Kidney (tissue), 14 donors: ENCODE data around the gene DMC1. TPM values are rescaled to one million over a fixed set of nuclear protein-coding genes. Genes with fewer than 3 reads are reported as not detected.

Source experiments
- DNase-seq, 5 donors: peaks; one replicate each; pipeline ENCODE4 v3.0.0-alpha.2; 2013 to 2020
- FAIRE-seq: peaks from 2 replicates; lab custom pipeline; 2012; peaks lifted over from hg19 to GRCh38; lab: Jason Lieb, UNC
- H3K27ac ChIP-seq, 2 donors: one replicate each; pipeline ENCODE4 v1.7.0; 2013; ENCODE audit warnings: low read depth in 2 of 2, low read length in 2 of 2, inconsistent platforms in 1 of 2
- H3K27me3 ChIP-seq: one replicate; pipeline ENCODE4 v1.7.1; 2013; ENCODE audit warnings: low read length, inconsistent platforms; ENCODE audit not compliant: control insufficient read depth, insufficient read depth
- H3K36me3 ChIP-seq, 3 donors: one replicate each; pipeline versions ENCODE4 v1.7.0 to v1.7.1; 2013; ENCODE audit warnings: low read length in 3 of 3, control low read depth in 1 of 3, inconsistent platforms in 1 of 3; ENCODE audit not compliant: insufficient read depth in 3 of 3, control insufficient read depth in 2 of 3
- H3K4me1 ChIP-seq, 3 donors: one replicate each; pipeline versions ENCODE4 v1.7.0 to v1.7.1; 2013; ENCODE audit warnings: low read length in 3 of 3, inconsistent platforms in 1 of 3, low read depth in 1 of 3; ENCODE audit not compliant: control insufficient read depth in 2 of 3, insufficient read depth in 2 of 3
- H3K4me3 ChIP-seq, 3 donors: one replicate each; pipeline versions ENCODE4 v1.7.0 to v1.8.1; 2013; ENCODE audit warnings: low read length in 3 of 3, control low read depth in 1 of 3, inconsistent platforms in 1 of 3
- H3K9ac ChIP-seq, 3 donors: one replicate each; pipeline versions ENCODE4 v1.7.0 to v1.7.1; 2013; ENCODE audit warnings: low read length in 3 of 3, control low read depth in 1 of 3, inconsistent platforms in 1 of 3
- H3K9me3 ChIP-seq, 3 donors: one replicate each; pipeline versions ENCODE4 v1.7.0 to v1.7.1; 2013; ENCODE audit warnings: low read length in 3 of 3, control low read depth in 1 of 3, inconsistent platforms in 1 of 3; ENCODE audit not compliant: control insufficient read depth in 2 of 3, insufficient read depth in 1 of 3
- intact Hi-C: fragments of 100-400 bp; cut with DNase I; formaldehyde crosslinking; loops from one replicate; pipeline ENCODE4 v1.11.1; 2022
- polyA plus RNA-seq: library from polyadenylated mRNA; stranded (reverse); fragments of 350-450 nt; fragmentation: Illumina TruSeq; extraction: RNeasy Lipid Tissue Mini Kit (QIAGEN cat#74804); gene quantifications from one replicate; pipeline ENCODE4 v1.2.3, GENCODE V29; 2014; ENCODE audit warnings: low read depth, low replicate concordance; ENCODE audit not compliant: insufficient read depth
- total RNA-seq: library from RNA; stranded (reverse); fragmentation: NEBNext Ultra II Directional; extraction: Animal tissue kit (Norgen Biotek cat#: 25700); gene quantifications from one replicate; pipeline ENCODE4 v1.2.1, GENCODE V29; 2021
- TF ChIP-seq, protein P1 (sequence below): IDR thresholded peaks from 3 replicates; pipeline ENCODE4 v1.5.1; 2012; ENCODE audit warnings: mild to moderate bottlenecking, moderate library complexity, borderline replicate concordance; ENCODE audit not compliant: insufficient read depth; ENCODE audit errors: extremely low read depth
- donor health status: control.
- donor health status: control.
- donor health status: control.
- donor health status: control.
- donor health status: control.
- donor health status: DM: yes; HTN: yes; CAD: no.
- donor health status: Normal renal cell carcinoma (clear cell type).

DMC1 gene
- total and polyA plus RNA-seq, 2 donors from 2014 or later: 0.66 TPM; not detected in 1

- DNase-seq (no peak), FAIRE-seq (no peak)
- Histone ChIP-seq H3K36me3 (peaks cover 1 to 5% (median 2%) of the 10 kb centered on the region in 3 donors), H3K27me3 (no peaks in the 10 kb centered on the region), H3K9me3 (no peaks in the 10 kb centered on the region), H3K4me1 (no peaks in the 10 kb centered on the region), H3K4me3 (no peak overlapping the region), H3K27ac (no peak overlapping the region), H3K9ac (no peak overlapping the region)
- TF ChIP-seq, protein P1, sequence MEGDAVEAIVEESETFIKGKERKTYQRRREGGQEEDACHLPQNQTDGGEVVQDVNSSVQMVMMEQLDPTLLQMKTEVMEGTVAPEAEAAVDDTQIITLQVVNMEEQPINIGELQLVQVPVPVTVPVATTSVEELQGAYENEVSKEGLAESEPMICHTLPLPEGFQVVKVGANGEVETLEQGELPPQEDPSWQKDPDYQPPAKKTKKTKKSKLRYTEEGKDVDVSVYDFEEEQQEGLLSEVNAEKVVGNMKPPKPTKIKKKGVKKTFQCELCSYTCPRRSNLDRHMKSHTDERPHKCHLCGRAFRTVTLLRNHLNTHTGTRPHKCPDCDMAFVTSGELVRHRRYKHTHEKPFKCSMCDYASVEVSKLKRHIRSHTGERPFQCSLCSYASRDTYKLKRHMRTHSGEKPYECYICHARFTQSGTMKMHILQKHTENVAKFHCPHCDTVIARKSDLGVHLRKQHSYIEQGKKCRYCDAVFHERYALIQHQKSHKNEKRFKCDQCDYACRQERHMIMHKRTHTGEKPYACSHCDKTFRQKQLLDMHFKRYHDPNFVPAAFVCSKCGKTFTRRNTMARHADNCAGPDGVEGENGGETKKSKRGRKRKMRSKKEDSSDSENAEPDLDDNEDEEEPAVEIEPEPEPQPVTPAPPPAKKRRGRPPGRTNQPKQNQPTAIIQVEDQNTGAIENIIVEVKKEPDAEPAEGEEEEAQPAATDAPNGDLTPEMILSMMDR: no peak
- intact Hi-C loops: no loop called here
Observed at GRCh38 chr22:38614332-38615063, 44.5 kb upstream of the DMC1 start.

DNA sequence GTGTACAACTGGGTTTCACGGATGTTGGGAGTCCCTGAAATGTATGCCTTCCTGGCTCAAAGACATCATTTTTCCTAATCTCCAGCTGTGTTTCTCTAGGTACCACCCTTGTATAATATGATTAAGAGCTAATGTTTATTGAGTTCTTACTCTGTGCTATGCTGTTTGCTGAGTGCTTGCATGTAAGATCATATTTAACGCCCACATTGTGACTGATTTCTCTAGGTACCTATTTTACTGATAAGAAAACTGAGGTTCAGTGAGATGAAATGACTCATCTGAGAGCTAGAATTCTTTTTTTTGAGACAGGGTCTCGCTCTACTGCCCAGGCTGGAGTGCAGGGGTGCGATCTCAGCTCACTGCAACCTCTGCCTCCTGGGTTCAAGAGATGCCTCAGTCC is 43.6 kb upstream of the DMC1 start:
- intact Hi-C loops: no loop called here
- Histone ChIP-seq H3K4me3 (no peak overlapping the region), H3K9ac (no peak overlapping the region), H3K36me3 (peaks cover 0 to 5% (median 2%) of the 10 kb centered on the region in 3 donors), H3K9me3 (no peaks in the 10 kb centered on the region), H3K4me1 (no peaks in the 10 kb centered on the region), H3K27ac (no peak overlapping the region), H3K27me3 (no peaks in the 10 kb centered on the region)
- TF ChIP-seq, protein P1: no peak
- DNase-seq (no peak), FAIRE-seq (no peak)

DNA sequence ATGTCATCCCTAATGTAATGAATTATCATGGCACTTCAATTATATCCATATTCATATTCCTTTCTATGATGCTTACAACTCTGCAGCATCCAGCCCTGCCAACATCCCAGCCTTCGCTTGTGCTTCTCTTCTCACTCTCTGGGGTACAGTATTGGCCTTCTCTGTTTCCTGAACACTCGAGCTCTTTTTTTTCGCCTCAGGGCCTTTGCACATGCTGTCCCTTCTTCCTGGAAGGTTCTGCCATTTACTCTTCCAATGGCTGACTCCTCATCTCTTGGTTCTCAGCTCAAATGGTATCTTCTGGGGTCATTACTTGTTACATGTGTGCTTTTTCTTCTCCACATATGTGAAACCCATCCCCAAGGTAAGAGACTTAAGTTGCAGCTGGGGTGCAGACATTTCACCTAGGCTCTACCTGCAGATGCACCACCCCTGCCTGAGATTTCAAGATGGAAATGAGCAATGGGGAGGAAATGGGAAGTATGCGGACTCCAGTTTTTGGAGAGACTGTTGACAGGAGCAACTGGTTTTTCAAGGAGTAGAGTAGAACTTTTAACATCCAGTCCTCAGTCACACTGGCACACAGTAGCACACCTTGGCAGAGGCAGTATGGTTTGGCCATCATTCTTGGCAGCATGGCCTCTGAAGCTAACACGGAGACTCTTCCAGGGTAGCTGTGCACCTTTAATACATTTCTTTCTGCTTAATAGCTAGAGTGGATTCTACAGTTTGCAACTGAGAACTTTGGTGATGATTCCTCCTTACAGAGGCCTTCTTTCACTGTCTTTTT is 42.4 kb upstream of the DMC1 start:
- TF ChIP-seq, protein P1: no peak
- FAIRE-seq (no peak), DNase-seq (no peak)
- Histone ChIP-seq H3K4me1 (no peaks in the 10 kb centered on the region), H3K27me3 (no peaks in the 10 kb centered on the region), H3K9ac (no peak overlapping the region), H3K4me3 (no peak overlapping the region), H3K36me3 (peaks cover 0 to 2% (median 0%) of the 10 kb centered on the region in 3 donors), H3K27ac (no peak overlapping the region), H3K9me3 (no peaks in the 10 kb centered on the region)
- intact Hi-C loops: no loop called here
